Measurements from ENCODE around the gene RNFT2.

The RNFT2 gene

DNA sequence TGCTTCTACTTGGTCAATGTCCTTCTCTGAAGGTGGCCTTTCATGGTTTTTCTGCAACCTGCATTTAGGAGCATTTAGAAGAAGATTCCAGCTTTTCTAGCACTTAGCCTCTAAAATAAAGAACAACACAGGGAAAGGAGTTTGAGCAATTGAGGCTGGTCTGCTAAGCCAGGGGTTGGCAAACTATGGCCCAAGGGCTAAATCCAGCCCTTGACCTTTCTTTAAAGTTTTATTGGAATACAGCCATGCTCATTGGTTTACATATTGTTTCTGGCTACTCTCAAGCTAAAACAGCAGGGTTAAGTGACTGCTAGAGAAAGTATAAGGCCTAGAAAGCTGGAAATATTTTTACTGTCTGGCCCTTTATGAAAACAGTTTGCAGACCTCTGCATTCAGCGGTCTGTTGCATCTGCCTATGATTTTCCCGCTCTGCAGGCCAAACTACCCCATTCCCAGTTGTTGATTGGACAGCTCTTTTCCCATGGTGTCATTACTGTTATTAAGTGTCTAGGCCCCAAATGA is 39.5 kb upstream of the RNFT2 start:
- Histone ChIP-seq H2AFZ (ENCODE audit: low read depth, low read length) (no peak overlapping the region), H3K4me1 (ENCODE audit: insufficient read depth, low read length) (peaks cover 6% of the 10 kb centered on the region), H3K36me3 (ENCODE audit: insufficient read depth, low read length) (no peaks in the 10 kb centered on the region), H3K27me3 (ENCODE audit: insufficient read depth, low read length) (peaks cover 26% of the 10 kb centered on the region), H3K9me3 (ENCODE audit: low read length) (no peaks in the 10 kb centered on the region), H3K4me3 (ENCODE audit: low read length) (no peak overlapping the region)

DNA sequence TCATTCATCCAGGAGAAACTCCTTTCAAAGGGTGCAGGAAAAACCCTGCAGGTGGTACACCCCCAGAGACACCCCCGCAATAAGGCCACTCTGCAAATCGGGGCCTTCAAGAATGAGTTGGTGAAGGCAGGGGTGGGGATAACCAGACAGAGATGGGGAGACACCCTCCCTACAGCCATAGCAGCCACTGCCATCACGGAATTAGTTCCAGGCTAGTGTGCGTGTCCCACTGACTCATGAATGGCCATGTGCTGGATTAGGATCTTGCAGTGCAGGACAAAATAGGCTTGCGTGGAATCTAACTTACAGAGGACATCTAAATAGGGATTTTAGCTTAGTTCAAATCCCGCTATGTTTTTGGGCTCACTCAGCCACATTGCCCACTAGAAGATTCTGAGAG is 38.0 kb upstream of the RNFT2 start:
- Histone ChIP-seq H3K4me1 (ENCODE audit: insufficient read depth, low read length) (no peaks in the 10 kb centered on the region), H3K4me3 (ENCODE audit: low read length) (no peak overlapping the region), H2AFZ (ENCODE audit: low read depth, low read length) (no peak overlapping the region), H3K36me3 (ENCODE audit: insufficient read depth, low read length) (no peaks in the 10 kb centered on the region), H3K27me3 (ENCODE audit: insufficient read depth, low read length) (peaks cover 13% of the 10 kb centered on the region), H3K9me3 (ENCODE audit: low read length) (no peaks in the 10 kb centered on the region)

DNA sequence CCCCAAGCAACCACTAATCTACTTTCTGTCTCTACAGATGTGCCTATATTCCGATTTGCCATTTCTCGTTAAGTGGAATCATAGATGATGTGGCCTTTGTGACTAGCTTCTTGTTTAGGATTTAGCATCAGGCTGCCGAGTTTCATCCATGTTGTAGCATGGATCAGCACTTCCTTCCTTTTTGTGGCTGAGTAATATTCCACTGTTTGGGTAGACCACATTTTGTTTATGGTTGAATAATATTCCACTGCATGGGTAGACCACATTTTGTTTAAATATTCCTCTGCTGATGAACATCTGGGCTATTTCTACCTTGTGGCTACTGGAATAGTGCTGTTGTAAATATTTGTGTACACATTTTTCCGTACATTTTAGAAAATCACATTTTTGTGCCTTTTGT is 36.7 kb upstream of the RNFT2 start:
- H3K9me3 ChIP-seq (ENCODE audit: low read length) = no peaks in the 10 kb centered on the region
- H2AFZ ChIP-seq (ENCODE audit: low read depth, low read length) = no peak overlapping the region
- no peak overlapping the region for H3K4me3 ChIP-seq (ENCODE audit: low read length)
- H3K27me3 ChIP-seq (ENCODE audit: insufficient read depth, low read length) = peaks cover 6% of the 10 kb centered on the region
- no peaks in the 10 kb centered on the region for H3K36me3 ChIP-seq (ENCODE audit: insufficient read depth, low read length)
- H3K4me1 ChIP-seq (ENCODE audit: insufficient read depth, low read length) = no peaks in the 10 kb centered on the region

DNA sequence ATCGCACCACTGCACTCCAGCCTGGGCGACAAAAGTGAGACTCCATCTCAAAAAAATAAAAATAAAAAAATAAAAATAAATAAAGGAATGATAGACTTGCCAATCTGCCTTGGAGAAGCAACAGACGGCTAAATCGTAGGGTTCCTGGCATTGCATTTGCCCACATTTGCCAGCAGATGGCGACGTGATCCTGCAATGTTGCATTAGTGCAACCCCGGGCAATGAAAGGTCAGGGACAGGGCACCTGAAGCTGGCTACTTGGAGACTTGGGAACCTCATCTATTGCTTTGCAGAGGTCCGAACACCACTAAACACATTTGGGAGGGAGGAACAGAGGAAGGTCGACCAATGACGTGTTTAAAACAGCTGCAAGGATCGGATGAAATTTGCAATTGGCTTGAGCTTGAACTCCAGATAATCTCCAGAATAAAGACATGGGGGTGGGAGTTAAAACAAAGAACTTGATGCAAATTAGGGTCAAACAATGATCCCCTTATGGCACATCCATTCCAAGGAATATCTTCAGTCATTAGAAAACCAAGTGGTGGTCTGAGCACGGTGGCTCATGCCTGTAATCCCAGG is 34.8 kb upstream of the RNFT2 start:
- no peaks in the 10 kb centered on the region for H3K36me3 ChIP-seq (ENCODE audit: insufficient read depth, low read length)
- H2AFZ ChIP-seq (ENCODE audit: low read depth, low read length) = peak overlapping the region; percentile 7
- no peaks in the 10 kb centered on the region for H3K9me3 ChIP-seq (ENCODE audit: low read length)
- peaks cover under 1% of the 10 kb centered on the region for H3K4me1 ChIP-seq (ENCODE audit: insufficient read depth, low read length)
- H3K4me3 ChIP-seq (ENCODE audit: low read length) = no peak overlapping the region
- H3K27me3 ChIP-seq (ENCODE audit: insufficient read depth, low read length) = peaks cover 6% of the 10 kb centered on the region

DNA sequence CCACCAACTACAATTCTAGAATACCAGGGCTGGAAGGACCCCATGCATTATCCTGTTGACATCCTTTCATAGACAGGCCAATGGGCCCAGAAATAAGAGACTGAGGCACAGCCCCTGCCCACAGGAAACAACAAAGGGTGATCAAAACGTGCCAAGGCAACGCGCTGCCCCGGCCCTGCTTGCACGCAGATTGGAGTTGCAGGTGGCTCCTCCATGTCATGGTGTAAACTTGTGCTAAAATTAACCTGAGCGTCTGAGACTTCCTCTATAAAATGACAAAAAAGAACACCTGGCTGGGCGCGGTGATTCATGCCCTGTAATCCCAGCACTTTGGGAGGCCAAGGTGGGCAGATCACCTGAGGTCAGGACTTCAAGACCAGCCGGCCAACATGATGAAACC is 30.4 kb upstream of the RNFT2 start:
- peaks cover 28% of the 10 kb centered on the region for H3K4me1 ChIP-seq (ENCODE audit: insufficient read depth, low read length)
- no peaks in the 10 kb centered on the region for H3K27me3 ChIP-seq (ENCODE audit: insufficient read depth, low read length)
- H3K4me3 ChIP-seq (ENCODE audit: low read length) = no peak overlapping the region
- H3K9me3 ChIP-seq (ENCODE audit: low read length) = no peaks in the 10 kb centered on the region
- H2AFZ ChIP-seq (ENCODE audit: low read depth, low read length) = no peak overlapping the region
- H3K36me3 ChIP-seq (ENCODE audit: insufficient read depth, low read length) = peaks cover 2% of the 10 kb centered on the region

DNA sequence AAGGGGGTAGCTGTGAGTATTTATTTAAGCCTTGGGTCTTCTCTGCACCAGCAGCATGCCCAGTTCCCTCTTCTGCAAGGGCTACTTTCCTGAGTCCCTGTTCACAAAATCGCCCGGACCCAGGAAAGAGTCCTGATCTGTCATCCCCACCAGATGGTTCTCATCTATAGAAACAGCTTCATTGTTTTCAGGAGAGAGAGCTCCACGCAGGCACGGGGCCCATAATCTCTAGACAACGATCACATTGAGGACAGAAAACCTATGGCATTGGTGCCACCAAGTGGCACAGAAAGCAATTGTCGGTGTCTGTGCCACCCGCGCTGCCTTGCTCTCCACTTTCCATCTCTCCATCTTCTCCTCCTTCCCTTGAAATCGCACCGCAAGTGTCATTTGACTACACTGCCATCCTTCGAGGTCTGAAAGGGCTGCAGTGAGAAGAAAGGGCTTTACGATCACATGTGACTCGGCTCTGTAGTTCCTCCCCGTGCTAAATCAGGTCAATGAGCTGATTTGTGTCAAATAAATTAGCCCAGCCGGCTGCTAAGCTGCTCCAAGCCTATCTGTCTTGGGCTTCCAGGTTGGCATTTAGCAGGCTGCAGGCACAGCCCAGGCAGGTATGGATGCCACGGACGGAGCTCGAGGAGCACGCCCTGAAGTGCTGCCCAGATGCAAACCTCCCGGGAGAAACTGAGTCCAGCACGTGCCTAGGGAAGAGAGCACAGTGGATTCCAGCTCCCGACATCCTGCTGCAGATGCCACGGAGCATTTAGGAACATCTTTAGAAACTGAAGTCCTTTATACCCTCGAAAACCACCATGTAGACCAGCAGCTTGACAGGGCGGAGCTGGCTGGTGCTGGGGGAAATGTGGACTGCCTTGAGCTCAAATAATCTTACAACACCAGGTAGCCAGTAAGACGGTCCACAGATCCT is 29.0 kb upstream of the RNFT2 start:
- peaks cover 33% of the 10 kb centered on the region for H3K4me1 ChIP-seq (ENCODE audit: insufficient read depth, low read length)
- H3K4me3 ChIP-seq (ENCODE audit: low read length) = no peak overlapping the region
- H2AFZ ChIP-seq (ENCODE audit: low read depth, low read length) = peak overlapping the region; percentile 6
- no peaks in the 10 kb centered on the region for H3K27me3 ChIP-seq (ENCODE audit: insufficient read depth, low read length)
- H3K9me3 ChIP-seq (ENCODE audit: low read length) = no peaks in the 10 kb centered on the region
- peaks cover 2% of the 10 kb centered on the region for H3K36me3 ChIP-seq (ENCODE audit: insufficient read depth, low read length)

DNA sequence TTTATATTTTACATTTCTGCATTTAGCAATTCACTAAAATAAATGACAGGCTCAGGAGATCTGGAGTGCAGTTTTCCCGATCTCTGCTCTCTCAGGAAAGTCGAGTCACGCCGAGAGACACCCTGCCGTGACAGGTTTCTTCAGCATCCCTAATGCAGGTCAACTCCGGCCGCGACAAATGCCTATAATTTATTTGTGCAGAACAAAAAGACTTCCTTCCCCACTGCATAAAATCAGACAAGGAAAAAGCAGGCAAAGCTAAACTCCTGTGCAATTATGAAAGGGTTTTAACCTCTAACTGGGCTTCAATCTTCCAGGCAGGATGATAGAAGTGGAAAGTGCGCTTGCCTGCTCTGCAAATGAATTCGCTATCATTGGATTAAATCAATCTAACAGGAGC is 28.3 kb upstream of the RNFT2 start:
- Histone ChIP-seq H3K4me1 (ENCODE audit: insufficient read depth, low read length) (peaks cover 35% of the 10 kb centered on the region), H3K9me3 (ENCODE audit: low read length) (no peaks in the 10 kb centered on the region), H3K27me3 (ENCODE audit: insufficient read depth, low read length) (no peaks in the 10 kb centered on the region), H3K4me3 (ENCODE audit: low read length) (no peak overlapping the region), H2AFZ (ENCODE audit: low read depth, low read length) (no peak overlapping the region), H3K36me3 (ENCODE audit: insufficient read depth, low read length) (peaks cover 2% of the 10 kb centered on the region)

DNA sequence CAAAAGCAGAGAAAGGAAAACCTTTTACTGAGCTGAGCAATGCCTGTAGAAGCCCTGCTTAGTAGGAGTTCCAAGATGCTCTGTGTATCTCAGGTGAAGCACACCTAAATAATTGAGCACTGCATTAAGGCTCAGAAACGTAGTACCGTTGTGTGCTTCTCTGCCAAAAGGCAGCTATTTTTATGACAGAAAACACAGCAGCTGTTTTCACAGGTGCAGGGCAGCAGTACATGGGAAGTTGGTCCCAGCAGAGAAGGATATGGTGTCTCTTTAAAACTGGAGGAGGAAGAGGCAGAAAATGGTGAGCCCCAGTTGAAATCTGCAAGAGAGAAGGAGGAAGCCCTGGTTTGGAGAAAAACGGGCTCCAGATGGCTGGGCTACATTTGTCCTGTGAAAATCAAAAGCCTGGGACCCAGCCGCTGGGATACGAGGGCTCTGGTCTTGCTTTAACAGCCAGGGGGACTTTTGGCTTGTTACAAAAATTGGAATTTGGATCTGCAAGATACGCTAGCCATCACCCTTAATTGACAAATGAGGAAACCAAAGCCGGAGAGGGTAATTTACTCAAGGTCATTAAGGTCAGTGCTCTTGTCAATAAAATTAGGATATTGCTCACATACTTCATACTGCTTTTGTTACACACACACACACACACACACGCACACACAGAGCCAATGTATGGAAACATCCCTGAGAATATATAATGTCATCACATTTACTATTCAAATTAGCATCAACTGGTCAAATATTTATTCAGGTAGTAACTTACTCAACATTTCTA is 27.6 kb upstream of the RNFT2 start:
- no peaks in the 10 kb centered on the region for H3K9me3 ChIP-seq (ENCODE audit: low read length)
- peaks cover 7% of the 10 kb centered on the region for H3K36me3 ChIP-seq (ENCODE audit: insufficient read depth, low read length)
- no peak overlapping the region for H2AFZ ChIP-seq (ENCODE audit: low read depth, low read length)
- H3K27me3 ChIP-seq (ENCODE audit: insufficient read depth, low read length) = no peaks in the 10 kb centered on the region
- no peak overlapping the region for H3K4me3 ChIP-seq (ENCODE audit: low read length)
- H3K4me1 ChIP-seq (ENCODE audit: insufficient read depth, low read length) = peaks cover 35% of the 10 kb centered on the region

DNA sequence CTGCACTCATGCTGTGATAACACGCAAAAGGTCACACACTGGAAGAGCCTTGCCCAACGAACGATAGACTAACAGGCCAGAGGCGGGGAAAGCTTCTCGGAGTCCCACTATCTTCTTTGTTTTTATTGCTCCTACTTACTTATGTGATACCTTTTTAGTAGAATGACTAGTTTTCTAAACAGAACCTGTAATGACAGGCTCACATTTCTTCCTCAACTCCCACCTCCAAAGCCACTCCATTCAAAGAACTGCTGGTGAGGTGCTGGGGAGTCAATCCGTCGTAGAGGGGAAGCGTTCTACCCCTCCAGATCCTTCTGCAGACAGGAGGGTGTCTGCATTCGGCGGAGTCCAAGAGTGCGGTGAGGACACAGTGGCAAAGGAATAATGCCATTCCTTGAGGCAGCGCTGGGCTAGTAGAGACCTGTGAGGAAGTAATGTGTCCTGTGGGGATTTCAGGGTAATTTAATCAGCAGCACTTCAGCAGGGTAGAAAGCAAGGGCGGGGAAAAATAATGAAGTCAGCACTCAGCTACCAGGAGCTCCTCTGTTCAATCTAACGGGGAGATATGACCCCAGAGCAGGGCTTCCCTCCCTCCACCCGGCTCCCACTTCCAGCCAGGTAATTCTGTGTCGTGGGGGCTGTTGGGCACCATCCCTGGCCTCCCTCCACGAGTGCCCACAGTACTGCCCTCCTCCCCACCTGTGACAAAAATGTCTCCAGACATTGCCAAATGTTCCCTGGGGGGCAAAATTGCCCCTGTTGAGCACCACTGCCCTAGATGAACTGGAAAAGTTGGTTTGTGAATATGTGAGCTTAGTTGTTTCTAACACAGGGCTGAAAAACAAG is 25.4 kb upstream of the RNFT2 start:
- H3K9me3 ChIP-seq (ENCODE audit: low read length) = no peaks in the 10 kb centered on the region
- H3K36me3 ChIP-seq (ENCODE audit: insufficient read depth, low read length) = peaks cover 18% of the 10 kb centered on the region
- H3K27me3 ChIP-seq (ENCODE audit: insufficient read depth, low read length) = no peaks in the 10 kb centered on the region
- no peak overlapping the region for H2AFZ ChIP-seq (ENCODE audit: low read depth, low read length)
- no peak overlapping the region for H3K4me3 ChIP-seq (ENCODE audit: low read length)
- peaks cover 53% of the 10 kb centered on the region for H3K4me1 ChIP-seq (ENCODE audit: insufficient read depth, low read length)

DNA sequence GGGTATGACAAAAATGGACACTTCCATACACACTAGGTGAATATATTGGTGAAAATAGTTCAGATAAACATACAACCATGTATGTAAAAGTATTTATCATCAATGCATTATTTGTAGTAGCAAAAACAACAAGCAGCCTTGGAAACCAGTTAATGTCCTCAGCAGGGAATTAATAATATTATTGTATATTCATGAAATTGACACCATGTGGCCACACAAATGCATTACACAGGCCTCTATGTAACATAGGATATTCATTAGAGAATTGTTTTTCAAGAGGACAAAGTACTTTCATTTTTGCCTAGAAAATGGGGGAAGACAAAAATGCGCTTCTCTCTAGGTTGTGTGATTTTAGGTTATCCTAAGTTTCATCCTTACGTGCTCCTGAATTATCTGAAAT is 24.6 kb upstream of the RNFT2 start:
- H3K27me3 ChIP-seq (ENCODE audit: insufficient read depth, low read length) = no peaks in the 10 kb centered on the region
- peaks cover 18% of the 10 kb centered on the region for H3K36me3 ChIP-seq (ENCODE audit: insufficient read depth, low read length)
- peaks cover 59% of the 10 kb centered on the region for H3K4me1 ChIP-seq (ENCODE audit: insufficient read depth, low read length)
- no peak overlapping the region for H3K4me3 ChIP-seq (ENCODE audit: low read length)
- no peak overlapping the region for H2AFZ ChIP-seq (ENCODE audit: low read depth, low read length)
- no peaks in the 10 kb centered on the region for H3K9me3 ChIP-seq (ENCODE audit: low read length)

DNA sequence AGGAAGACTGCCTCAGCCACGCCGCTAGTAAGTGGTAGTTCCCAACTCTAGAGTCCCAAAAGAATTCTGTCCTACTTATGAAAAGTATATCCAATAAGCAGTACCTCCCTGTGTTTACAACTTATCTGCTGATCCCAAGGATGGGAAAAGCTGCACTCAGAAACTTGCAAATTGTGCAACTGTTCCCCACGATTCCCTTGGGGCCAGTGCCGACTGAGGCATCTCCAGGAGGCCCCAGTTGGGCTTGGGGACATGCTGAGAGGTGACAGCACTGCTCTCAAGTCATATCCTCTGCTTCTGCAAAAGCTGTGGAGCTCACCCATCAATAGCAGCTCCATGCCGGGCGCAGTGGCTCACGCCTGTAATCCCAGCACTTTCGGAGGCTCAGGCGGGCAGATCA is 23.9 kb upstream of the RNFT2 start:
- Histone ChIP-seq H3K36me3 (ENCODE audit: insufficient read depth, low read length) (peaks cover 18% of the 10 kb centered on the region), H3K9me3 (ENCODE audit: low read length) (no peaks in the 10 kb centered on the region), H3K4me1 (ENCODE audit: insufficient read depth, low read length) (peaks cover 59% of the 10 kb centered on the region), H3K4me3 (ENCODE audit: low read length) (no peak overlapping the region), H3K27me3 (ENCODE audit: insufficient read depth, low read length) (no peaks in the 10 kb centered on the region), H2AFZ (ENCODE audit: low read depth, low read length) (no peak overlapping the region)

Data from neuron (in vitro differentiated cells).